PC-3 (cell line): ENCODE results near the gene TAGLN3. TPM values are rescaled to one million over a fixed set of nuclear protein-coding genes. Genes with fewer than 3 reads are reported as not detected.

Experiments
- ATAC-seq: fragments of 200-7000 bp; cut with Tn5 transposase; 2 replicates; pipeline ENCODE4 v1.9.1; 2020; ENCODE audit warnings: mild to moderate bottlenecking, moderate library complexity
- BruUV-seq: library from RNA; stranded (reverse); fragments of 400-500 nt; replicated peaks from 2 replicates; lab custom pipeline; 2021; lab: Mats Ljungman, UMichigan
- CTCF ChIA-PET: fragments of 300-600 bp; sonication (Branson Sonifier 250); formaldehyde crosslinking; loops from one replicate; lab custom pipeline; 2022; ENCODE audit warnings: antibody characterized with exemption; lab: Charles Lee
- POLR2A ChIA-PET: fragments of 300-600 bp; sonication (Branson Sonifier 250); formaldehyde crosslinking; loops from one replicate; lab custom pipeline; 2022; ENCODE audit warnings: antibody characterized with exemption; ENCODE audit not compliant: unreplicated experiment; lab: Charles Lee
- DNase-seq: peaks from one replicate; pipeline ENCODE4 v3.0.0-alpha.2; 2015
- H2AFZ ChIP-seq: fragments of 300-600 bp; sonication (generic); 2 replicates; pipeline ENCODE4 v1.6.0; 2016; ENCODE audit warnings: antibody characterized with exemption, low read length
- H3F3A ChIP-seq: fragments of 300-600 bp; sonication (generic); one replicate; pipeline ENCODE4 v1.6.0; 2017; ENCODE audit warnings: antibody characterized with exemption, low read length, control low read depth, mild to moderate bottlenecking; ENCODE audit not compliant: unreplicated experiment
- H3K27ac ChIP-seq: fragments of 300-600 bp; sonication (generic); 2 replicates; pipeline ENCODE4 v1.5.1; 2016; ENCODE audit warnings: mild to moderate bottlenecking, low read length
- H3K27me3 ChIP-seq: fragments of 300-600 bp; sonication (generic); 2 replicates; pipeline ENCODE4 v1.6.1; 2016; ENCODE audit warnings: low read length, mixed read lengths
- H3K36me3 ChIP-seq: fragments of 300-600 bp; sonication (generic); 2 replicates; pipeline ENCODE4 v1.6.1; 2016; ENCODE audit warnings: low read depth, mixed run types, low read length, mixed read lengths
- H3K4me1 ChIP-seq: fragments of 300-600 bp; sonication (generic); 2 replicates; pipeline ENCODE4 v1.5.1; 2016; ENCODE audit warnings: low read length; ENCODE audit not compliant: insufficient read depth
- H3K4me2 ChIP-seq: fragments of 300-600 bp; sonication (generic); 2 replicates; pipeline ENCODE4 v1.6.0; 2016; ENCODE audit warnings: low read length
- H3K4me3 ChIP-seq: fragments of 300-600 bp; sonication (generic); 2 replicates; pipeline ENCODE4 v1.5.1; 2016; ENCODE audit warnings: mild to moderate bottlenecking, low read length, mixed read lengths
- H3K79me2 ChIP-seq: fragments of 300-600 bp; sonication (generic); 2 replicates; pipeline ENCODE4 v1.6.1; 2017; ENCODE audit warnings: low read length, mixed read lengths
- H3K9ac ChIP-seq: fragments of 300-600 bp; sonication (generic); 2 replicates; pipeline ENCODE4 v1.6.0; 2016; ENCODE audit warnings: mild to moderate bottlenecking, low read length
- H3K9me2 ChIP-seq: fragments of 300-600 bp; sonication (generic); replicated peaks from 2 replicates; pipeline ENCODE4 v1.6.1; 2016; ENCODE audit warnings: mixed run types, low read length, mixed read lengths
- H3K9me3 ChIP-seq: fragments of 300-600 bp; sonication (generic); 2 replicates; pipeline ENCODE4 v1.6.1; 2016; ENCODE audit warnings: low read length, mixed read lengths
- H4K20me1 ChIP-seq: fragments of 300-600 bp; sonication (generic); 2 replicates; pipeline ENCODE4 v1.6.1; 2016; ENCODE audit warnings: low read length, mixed read lengths
- EZH2 ChIP-seq: fragments of 300-600 bp; sonication (generic); IDR thresholded peaks from one replicate; pipeline ENCODE4 v1.6.1; 2017; ENCODE audit warnings: antibody characterized with exemption, mild to moderate bottlenecking, low read length; ENCODE audit not compliant: unreplicated experiment
- EZH2phosphoT487 ChIP-seq: fragments of 300-600 bp; sonication (generic); IDR thresholded peaks from 2 replicates; pipeline ENCODE4 v1.6.1; 2018; ENCODE audit warnings: mild to moderate bottlenecking, antibody characterized with exemption, low read length, borderline replicate concordance
- intact Hi-C: fragments of 100-400 bp; cut with micrococcal nuclease; formaldehyde crosslinking; loops from 2 replicates; pipeline ENCODE4 v1.9.0; 2023
- total RNA-seq: library from RNA; depleted of rRNA; stranded (reverse); fragments of >200 nt; gene quantifications from 2 replicates; pipeline ENCODE4 v1.2.3, GENCODE V29; 2014
- TF ChIP-seq, protein P1 (sequence below): fragments of 300-600 bp; sonication (generic); conservative IDR thresholded peaks from 2 replicates; pipeline ENCODE4 v1.5.1; 2017; ENCODE audit warnings: antibody characterized with exemption, low read depth, mild to moderate bottlenecking, low read length

The TAGLN3 gene
- total RNA-seq, 1 experiment from 2014 or later, result 4.3 TPM

DNA sequence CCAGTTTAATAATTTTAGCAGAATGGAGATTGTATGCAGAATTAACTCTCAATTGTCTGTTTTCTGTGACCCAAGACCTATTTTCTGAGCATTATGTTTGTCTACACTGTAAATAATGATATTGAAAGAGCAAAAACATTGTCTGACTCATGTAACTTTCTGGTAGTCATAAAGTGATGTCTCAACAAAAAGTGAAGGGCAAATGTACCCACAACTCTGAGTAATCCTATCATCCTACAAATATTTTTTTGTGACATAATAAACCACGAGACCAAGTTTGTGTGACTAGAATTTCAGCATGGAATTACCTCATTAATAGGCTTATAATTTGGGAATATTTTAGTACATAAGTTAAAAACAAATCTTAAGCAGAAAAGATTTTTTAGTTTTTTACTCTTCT is 35.3 kb upstream of the TAGLN3 start:
- Histone ChIP-seq H3K4me1 (peaks cover 54% of the 10 kb centered on the region), H3K4me2 (peak overlapping the region; percentile 43), H3K9ac (peak overlapping the region; percentile 21; the same call in 1 of the 2 replicates), H3K27me3 (no peaks in the 10 kb centered on the region), H2AFZ (no peak overlapping the region), H3K36me3 (peaks cover 30% of the 10 kb centered on the region; the same call in 1 of the 2 replicates), H3K9me2 (no peaks in the 10 kb centered on the region), H3K79me2 (no peaks in the 10 kb centered on the region), H3K4me3 (no peak overlapping the region), H3F3A (peaks cover 6% of the 10 kb centered on the region), H3K27ac (peak overlapping the region; percentile 81), H3K9me3 (no peaks in the 10 kb centered on the region), H4K20me1 (no peaks in the 10 kb centered on the region)
- peak; percentile 85 for ATAC-seq
- BruUV-seq, result no TSS peak
- ChIA-PET CTCF (interaction anchor here (0.9 to 1.0 kb wide), 2 partner anchors 48 to 80 kb away, joined by 3 to 6 read pairs; no protein-coding TSS in a partner anchor), POLR2A (interaction anchor here (1.2 kb wide), 1 partner anchor 15 kb away, joined by 18 read pairs; the partner anchor contains the start of gene ABHD10)
- TF ChIP-seq EZH2phosphoT487 (no peak), EZH2 (no peak)
- TF ChIP-seq, protein P1, sequence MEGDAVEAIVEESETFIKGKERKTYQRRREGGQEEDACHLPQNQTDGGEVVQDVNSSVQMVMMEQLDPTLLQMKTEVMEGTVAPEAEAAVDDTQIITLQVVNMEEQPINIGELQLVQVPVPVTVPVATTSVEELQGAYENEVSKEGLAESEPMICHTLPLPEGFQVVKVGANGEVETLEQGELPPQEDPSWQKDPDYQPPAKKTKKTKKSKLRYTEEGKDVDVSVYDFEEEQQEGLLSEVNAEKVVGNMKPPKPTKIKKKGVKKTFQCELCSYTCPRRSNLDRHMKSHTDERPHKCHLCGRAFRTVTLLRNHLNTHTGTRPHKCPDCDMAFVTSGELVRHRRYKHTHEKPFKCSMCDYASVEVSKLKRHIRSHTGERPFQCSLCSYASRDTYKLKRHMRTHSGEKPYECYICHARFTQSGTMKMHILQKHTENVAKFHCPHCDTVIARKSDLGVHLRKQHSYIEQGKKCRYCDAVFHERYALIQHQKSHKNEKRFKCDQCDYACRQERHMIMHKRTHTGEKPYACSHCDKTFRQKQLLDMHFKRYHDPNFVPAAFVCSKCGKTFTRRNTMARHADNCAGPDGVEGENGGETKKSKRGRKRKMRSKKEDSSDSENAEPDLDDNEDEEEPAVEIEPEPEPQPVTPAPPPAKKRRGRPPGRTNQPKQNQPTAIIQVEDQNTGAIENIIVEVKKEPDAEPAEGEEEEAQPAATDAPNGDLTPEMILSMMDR, result no peak
- intact Hi-C loops, result loop anchor here (2.0 kb wide), 3 partner anchors 17 to 61 kb away; no protein-coding TSS in a partner anchor
- DNase-seq, result peak; percentile 91

DNA sequence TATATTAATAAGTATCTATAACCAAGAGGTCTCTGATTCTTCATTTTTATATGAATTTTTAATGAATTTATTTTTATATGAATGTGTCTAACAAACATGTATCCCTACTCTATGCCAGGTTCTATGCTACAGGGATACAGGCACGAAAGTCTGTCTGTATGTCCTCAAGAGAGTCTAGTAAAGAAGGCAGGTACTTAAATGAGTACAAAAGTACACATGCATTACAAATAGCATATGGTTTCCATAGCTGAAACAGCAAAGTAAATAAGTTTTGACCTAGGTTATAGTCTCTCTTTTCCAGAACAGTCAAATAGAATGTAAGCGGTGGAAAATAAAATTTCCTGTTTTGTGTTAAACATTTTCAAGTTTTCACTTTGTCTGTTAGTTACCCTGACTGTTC is 33.2 kb upstream of the TAGLN3 start:
- ATAC-seq (no peak), DNase-seq (no peak)
- CTCF ChIA-PET, result interaction anchor here (0.8 to 2.8 kb wide), 2 partner anchors 69 to 70 kb away, joined by 3 to 29 read pairs; no protein-coding TSS in a partner anchor
- Histone ChIP-seq H3K4me2 (no peak overlapping the region), H3K9ac (no peak overlapping the region), H3K36me3 (peaks cover 37% of the 10 kb centered on the region), H2AFZ (no peak overlapping the region), H3K9me3 (no peaks in the 10 kb centered on the region), H3F3A (peaks cover 6% of the 10 kb centered on the region), H3K79me2 (no peaks in the 10 kb centered on the region), H3K9me2 (no peaks in the 10 kb centered on the region), H3K27ac (no peak overlapping the region), H3K4me1 (peaks cover 55% of the 10 kb centered on the region), H3K27me3 (no peaks in the 10 kb centered on the region), H3K4me3 (no peak overlapping the region), H4K20me1 (no peaks in the 10 kb centered on the region)
- TF ChIP-seq EZH2phosphoT487 (no peak), EZH2 (no peak)
- TF ChIP-seq, protein P1, result no peak
- intact Hi-C loops, result no loop called here
- POLR2A ChIA-PET, result no interaction called here
- BruUV-seq, result no TSS peak

DNA sequence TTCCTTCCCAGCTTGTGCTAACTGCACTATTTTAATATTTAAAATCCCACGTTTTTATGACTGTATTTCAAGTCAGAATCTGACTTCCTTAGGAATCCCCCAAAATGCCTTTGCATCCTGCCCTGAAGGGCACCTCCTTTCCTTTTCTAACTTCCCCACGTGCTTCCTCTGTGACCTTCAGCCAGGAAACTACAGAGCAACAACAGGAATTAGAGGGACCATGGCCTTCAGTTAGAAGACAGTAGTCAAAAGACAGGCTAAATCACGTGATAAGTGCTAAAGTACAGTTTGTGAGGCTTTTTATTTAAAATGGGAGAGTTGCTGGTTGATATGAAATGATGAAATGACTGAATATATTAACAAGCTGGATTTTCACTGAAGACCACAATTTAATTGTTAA is 31.7 kb upstream of the TAGLN3 start:
- H3F3A ChIP-seq, result peaks cover 6% of the 10 kb centered on the region
- ATAC-seq (no peak), DNase-seq (no peak)
- H3K27me3 ChIP-seq, result no peaks in the 10 kb centered on the region
- H3K9me3 ChIP-seq, result no peaks in the 10 kb centered on the region
- H3K9me2 ChIP-seq, result no peaks in the 10 kb centered on the region
- no TSS peak for BruUV-seq
- H3K4me1 ChIP-seq, result peaks cover 47% of the 10 kb centered on the region
- no peaks in the 10 kb centered on the region for H3K79me2 ChIP-seq
- intact Hi-C loops, result loop anchor here (1.0 kb wide), 5 partner anchors 50 to 298 kb away; no protein-coding TSS in a partner anchor
- CTCF ChIA-PET, result interaction anchor here (0.6 to 2.8 kb wide), 8 partner anchors 13 to 107 kb away, joined by 4 to 29 read pairs (median 9); no protein-coding TSS in a partner anchor
- peak overlapping the region; percentile 13 for H3K27ac ChIP-seq
- peak overlapping the region; percentile 41 for H3K4me2 ChIP-seq
- TF ChIP-seq EZH2phosphoT487 (no peak), EZH2 (no peak)
- TF ChIP-seq, protein P1, result no peak
- no peak overlapping the region for H2AFZ ChIP-seq
- POLR2A ChIA-PET, result no interaction called here
- peaks cover 43% of the 10 kb centered on the region for H3K36me3 ChIP-seq
- no peaks in the 10 kb centered on the region for H4K20me1 ChIP-seq
- H3K4me3 ChIP-seq, result no peak overlapping the region
- H3K9ac ChIP-seq, result no peak overlapping the region
